A172 (cell line): ENCODE data around the gene STK39. TPM values are rescaled to one million over a fixed set of nuclear protein-coding genes. Genes with fewer than 3 reads are reported as not detected.

Experiments used
- DNase-seq: peaks from one replicate; pipeline ENCODE4 v3.0.0-alpha.2; 2015; ENCODE audit warnings: low spot score
- total RNA-seq: library from RNA; depleted of rRNA; stranded (reverse); fragments of >200 nt; shearing (Covaris generic); gene quantifications from 2 replicates; pipeline ENCODE4 v1.2.3, GENCODE V29; 2014

STK39 gene
- total RNA-seq, 1 experiment from 2014 or later, result 35.3 TPM

GRCh38 chr2:168159754-168160585 lies 87.4 kb downstream of the STK39 start:
- DNase-seq, result no peak

- DNase-seq, result no peak
These were observed 88.8 kb downstream of the STK39 start for GRCh38 chr2:168158586-168158985.

GRCh38 chr2:168157926-168158325 lies 89.5 kb downstream of the STK39 start:
- DNase-seq, result peak; percentile 63

- DNase-seq, result no peak
These were observed 90.3 kb downstream of the STK39 start for GRCh38 chr2:168157070-168157469.

DNA sequence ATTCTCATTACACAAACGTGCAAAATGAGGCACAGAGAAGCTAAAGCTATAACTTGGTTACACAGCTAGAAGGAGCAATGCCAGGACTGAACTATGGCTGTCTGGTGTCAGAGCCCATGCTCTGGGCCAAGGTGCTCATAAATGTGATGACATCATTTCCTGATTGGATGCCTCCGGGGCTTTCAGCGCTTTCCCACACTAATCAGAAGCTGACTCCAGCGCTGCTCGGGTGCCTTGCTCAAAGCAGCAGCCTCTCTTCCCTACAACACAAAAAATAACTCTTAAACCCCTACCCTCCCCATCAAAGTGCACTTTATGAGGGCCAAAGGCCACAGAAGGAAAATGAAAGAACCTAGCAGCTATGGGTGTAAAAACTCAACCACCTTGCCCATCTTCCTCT lies 90.7 kb downstream of the STK39 start:
- DNase-seq, result peak; percentile 87

DNA sequence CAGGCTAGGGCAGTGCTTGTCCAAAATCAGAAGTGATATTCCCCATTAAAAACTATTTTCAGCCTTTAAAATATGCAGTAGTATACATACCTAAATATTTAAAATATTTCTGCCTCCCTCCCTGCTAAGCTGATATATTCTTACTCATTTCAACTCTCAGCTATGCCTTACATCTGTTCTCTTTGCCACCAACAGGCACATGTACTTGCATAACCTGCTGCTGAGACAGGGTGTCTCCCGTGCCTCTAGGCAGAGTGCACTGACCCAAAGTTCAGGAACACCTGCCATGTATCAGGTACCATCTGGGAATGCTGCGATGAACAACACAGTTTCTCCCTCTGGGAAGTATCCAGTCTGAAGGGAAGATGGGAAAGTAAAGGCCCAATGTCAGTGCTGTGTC lies 91.7 kb downstream of the STK39 start:
- no peak for DNase-seq

- DNase-seq, result no peak
These were observed 92.3 kb downstream of the STK39 start for GRCh38 chr2:168155046-168155445.

- DNase-seq, result no peak
These were observed 94.4 kb downstream of the STK39 start for GRCh38 chr2:168152902-168153530.

- DNase-seq, result no peak
These were observed 97.4 kb downstream of the STK39 start for GRCh38 chr2:168149986-168150385.

DNA sequence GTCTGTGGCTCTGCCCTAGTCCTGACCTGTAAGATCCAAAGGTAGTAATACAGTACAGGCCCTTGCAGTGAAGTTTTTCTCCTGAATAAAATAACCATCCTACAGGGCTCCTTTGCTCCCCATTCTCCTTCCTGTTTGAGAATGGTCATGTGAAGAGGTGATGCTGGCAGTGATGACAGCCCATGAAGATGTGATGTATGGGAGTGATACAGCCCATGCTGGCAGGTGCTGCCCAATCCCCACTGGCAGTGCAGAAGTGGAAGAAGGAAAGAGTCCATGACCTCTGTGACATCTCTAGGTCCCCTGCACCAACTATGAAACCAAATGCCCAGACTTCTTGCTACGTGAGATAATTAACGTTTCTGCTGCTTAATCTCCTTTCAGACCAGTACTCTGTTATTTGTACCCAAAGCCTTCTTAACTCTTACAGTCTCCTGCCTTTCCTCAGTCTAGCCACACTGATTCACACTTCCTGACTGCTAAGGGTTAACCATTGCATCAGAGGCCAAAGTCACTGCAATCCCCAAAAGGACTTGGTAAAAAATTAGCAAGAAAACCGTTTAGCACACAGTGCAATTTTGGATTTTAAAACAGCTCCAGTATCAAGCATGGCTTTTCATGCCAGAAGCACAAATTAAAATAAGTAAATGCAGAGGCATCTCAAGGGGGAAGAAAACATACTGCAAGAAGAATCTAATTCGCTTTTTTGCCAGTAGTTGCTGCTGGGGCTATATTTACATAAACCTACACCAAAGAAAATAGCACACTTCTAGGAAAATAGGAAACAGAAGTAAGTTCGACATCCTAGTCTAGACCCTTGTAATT lies 98.0 kb downstream of the STK39 start:
- no peak for DNase-seq

GRCh38 chr2:168147830-168148794 lies 99.3 kb downstream of the STK39 start:
- no peak for DNase-seq

- no peak for DNase-seq
These were observed 100.2 kb downstream of the STK39 start for GRCh38 chr2:168146892-168147810.

- no peak for DNase-seq
These were observed 101.7 kb downstream of the STK39 start for GRCh38 chr2:168145426-168146310.

DNA sequence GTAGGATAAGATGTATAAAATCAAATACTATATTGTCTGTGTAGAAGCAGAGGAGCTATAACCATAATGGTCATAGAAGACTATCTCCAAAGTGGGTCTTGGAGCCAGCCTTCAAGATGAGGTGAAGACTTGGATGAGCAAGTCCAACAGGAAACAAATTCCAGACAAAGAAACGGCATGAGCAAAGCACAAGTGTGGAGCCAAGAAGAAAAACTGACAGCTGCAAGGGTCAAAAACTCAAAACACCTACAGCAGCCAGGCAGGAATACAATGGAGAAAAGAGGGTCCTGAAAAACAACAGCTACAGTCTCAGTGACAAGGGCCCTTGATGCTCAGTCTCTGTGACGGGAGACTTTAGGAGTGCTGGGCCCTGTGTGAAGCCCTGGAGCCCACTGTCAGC lies 102.4 kb downstream of the STK39 start:
- DNase-seq, result no peak

DNA sequence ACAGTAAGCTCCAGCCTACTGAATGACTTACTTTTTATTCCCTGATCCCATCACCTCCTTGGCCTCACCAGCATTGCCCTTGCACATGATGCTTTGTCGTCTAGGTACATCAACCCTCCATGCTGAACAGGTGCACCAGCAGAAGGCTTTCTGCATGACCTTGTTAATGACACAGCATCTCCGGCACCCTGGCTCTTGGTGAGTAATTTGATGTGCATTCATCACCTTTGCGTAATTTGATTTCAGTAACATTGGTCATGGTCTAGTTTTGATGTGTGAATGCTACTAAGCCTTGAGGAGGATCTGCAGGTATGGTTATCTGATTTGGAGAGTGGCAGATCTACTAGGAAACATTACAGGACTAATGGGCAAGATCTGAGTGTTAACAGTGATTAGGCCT lies 103.6 kb downstream of the STK39 start:
- DNase-seq, result no peak

GRCh38 chr2:168140892-168141291 lies 106.5 kb downstream of the STK39 start:
- DNase-seq, result no peak

DNA sequence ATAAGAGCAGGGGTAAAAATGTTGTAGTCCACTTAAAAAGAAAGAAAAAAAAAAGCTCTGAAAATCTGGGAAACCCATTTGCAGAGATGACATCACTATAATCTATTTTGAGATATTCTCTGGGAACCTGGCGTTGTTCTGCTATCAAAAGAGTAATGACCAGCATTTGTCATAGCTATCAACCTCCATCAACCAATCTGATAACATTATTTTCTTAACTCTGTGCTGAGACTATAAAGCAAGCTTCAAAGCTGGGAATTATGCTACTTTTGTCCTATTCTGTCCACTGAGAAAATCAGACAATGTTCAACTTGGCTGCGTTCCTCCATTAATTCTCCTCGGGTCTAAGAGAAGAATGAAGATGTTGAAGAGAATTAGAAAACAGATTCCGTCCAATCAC lies 107.5 kb downstream of the STK39 start:
- peak; percentile 15 for DNase-seq

- no peak for DNase-seq
These were observed 108.5 kb downstream of the STK39 start for GRCh38 chr2:168138901-168139300.

DNA sequence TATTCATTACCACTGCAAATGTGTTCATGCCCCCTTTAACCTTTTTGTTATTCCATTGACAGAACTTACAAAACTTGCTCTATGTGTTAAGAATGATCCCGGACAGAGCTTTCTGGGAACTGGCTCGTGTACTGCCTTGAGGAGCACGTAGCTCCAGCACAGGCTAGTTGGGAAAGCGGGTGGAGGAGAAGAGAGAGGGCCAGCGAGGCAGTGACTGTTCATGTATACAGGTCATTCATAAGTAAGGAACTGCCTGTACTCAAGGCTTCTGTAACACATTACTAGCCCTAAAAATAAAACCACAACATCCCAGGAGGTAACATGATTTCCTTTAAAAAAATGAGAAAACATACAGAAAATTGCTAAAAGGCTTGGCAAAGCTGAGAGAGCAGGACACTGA lies 109.0 kb downstream of the STK39 start:
- no peak for DNase-seq
